ENCODE data around the gene CASTOR2. TPM values are rescaled to one million over a fixed set of nuclear protein-coding genes. Genes with fewer than 3 reads are reported as not detected.
A peak's percentile ranks its signal among the peaks of the same experiment; 100 is the strongest.

The CASTOR2 gene
- total RNA-seq, 4 donors from 2014 or later = 1.2 to 35.6 (median 11.3) TPM

DNA sequence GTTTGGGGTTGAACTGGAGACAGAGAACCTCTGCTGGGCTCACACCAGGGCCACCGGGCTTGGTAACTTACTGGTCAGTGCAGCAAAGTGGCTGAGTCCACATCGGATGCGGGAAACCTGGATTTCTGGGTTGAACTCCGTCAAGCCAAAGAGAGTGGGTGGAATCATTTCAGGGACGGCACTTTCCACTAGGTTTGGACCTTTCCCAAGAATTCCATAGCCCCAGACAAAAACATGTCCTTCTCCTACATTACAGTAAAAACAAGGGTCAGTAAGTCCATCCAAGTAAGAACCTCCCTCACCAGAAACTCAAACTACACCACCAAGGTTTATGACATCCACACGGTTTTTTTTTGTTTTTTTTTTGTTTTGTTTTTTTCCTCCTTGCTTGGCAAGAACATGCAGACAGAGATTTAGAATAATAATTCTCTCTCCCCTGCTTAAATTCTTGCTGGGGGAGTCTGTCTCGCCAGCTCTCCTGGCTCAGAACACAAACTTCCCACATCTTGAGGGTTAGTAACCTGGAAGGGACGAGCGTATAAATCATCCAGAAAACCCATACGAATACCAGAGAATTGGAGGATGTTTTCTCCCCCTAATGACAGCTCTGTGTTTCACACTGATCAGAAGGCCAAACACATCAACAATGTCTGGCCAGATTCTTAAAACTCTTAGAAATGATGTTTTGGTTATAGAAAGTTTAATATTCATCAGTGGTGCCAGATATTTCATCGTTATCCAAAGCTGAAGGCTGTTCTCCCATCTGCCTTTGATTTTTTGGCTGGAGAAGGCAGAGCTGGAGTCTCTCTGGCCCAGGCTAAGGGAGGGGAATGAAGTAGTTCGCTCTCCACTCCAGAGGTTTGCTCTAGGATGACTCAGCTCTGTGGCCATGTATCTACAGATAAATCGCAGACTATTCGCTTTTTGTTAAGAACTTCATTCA lies 91.6 kb downstream of the CASTOR2 start:
- H3K4me3 ChIP-seq = no peak overlapping the region
- H3K27ac ChIP-seq = peak overlapping the region; percentile 79 to 82
- DNase-seq = peak; percentile 56 to 82
- no peaks in the 10 kb centered on the region for H3K36me3 ChIP-seq
- no peak for TF ChIP-seq POLR2A (IDR thresholded peaks at IDR 0.05)
- TF ChIP-seq, protein P1, sequence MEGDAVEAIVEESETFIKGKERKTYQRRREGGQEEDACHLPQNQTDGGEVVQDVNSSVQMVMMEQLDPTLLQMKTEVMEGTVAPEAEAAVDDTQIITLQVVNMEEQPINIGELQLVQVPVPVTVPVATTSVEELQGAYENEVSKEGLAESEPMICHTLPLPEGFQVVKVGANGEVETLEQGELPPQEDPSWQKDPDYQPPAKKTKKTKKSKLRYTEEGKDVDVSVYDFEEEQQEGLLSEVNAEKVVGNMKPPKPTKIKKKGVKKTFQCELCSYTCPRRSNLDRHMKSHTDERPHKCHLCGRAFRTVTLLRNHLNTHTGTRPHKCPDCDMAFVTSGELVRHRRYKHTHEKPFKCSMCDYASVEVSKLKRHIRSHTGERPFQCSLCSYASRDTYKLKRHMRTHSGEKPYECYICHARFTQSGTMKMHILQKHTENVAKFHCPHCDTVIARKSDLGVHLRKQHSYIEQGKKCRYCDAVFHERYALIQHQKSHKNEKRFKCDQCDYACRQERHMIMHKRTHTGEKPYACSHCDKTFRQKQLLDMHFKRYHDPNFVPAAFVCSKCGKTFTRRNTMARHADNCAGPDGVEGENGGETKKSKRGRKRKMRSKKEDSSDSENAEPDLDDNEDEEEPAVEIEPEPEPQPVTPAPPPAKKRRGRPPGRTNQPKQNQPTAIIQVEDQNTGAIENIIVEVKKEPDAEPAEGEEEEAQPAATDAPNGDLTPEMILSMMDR (IDR thresholded peaks at IDR 0.05) = no peak
- peaks cover 12 to 15% of the 10 kb centered on the region in 2 donors for H3K4me1 ChIP-seq
- no peaks in the 10 kb centered on the region for H3K27me3 ChIP-seq
- H3K9me3 ChIP-seq = no peaks in the 10 kb centered on the region
- intact Hi-C loops (cut with DNase I; ENCODE audit: low total_unique reads) = no loop called here

DNA sequence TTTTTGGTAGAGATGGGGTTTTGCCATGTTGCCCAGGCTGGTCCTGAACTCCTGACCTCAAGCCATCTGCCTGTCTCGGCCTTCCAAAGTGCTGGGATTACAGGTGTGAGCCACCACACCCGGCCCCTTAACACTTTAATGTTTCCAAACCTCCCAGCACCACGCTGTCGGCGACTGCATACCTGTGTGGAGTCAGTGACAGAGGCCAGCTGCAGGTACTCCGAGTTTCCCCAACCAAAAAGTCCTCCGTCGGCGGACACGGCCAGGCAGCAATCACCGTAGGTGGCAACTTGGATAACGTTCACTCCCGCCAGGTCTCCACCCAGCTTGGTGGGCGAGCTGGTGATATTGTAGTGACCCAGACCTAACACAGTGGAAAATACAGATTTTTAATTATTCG lies 93.9 kb downstream of the CASTOR2 start:
- TF ChIP-seq, protein P1 (IDR thresholded peaks at IDR 0.05) = no peak
- TF ChIP-seq POLR2A (IDR thresholded peaks at IDR 0.05) = no peak
- Histone ChIP-seq H3K27ac (no peak overlapping the region), H3K36me3 (no peaks in the 10 kb centered on the region), H3K4me1 (peaks cover 12 to 15% of the 10 kb centered on the region in 2 donors), H3K4me3 (no peak overlapping the region), H3K9me3 (no peaks in the 10 kb centered on the region), H3K27me3 (no peaks in the 10 kb centered on the region)
- intact Hi-C loops (cut with DNase I; ENCODE audit: low total_unique reads) = no loop called here
- DNase-seq = no peak

DNA sequence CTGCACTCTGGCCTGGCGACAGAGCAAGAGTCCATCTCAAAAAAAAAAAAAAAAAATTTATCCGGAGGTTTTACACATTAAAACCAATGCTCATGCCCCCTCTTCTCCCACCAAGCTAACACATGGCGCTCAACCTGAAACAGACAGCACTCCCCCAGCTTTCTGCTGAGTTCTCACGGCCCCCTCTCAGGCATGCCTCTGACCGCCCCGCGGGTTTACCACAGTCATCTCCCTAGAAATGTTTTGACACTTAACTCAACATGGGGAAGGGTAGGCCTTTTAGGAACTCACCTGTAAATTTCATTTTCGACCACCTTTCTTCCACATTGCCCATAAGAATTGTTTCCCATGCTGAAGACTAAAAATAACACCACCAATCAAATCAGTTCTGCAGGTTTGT lies 99.8 kb downstream of the CASTOR2 start:
- TF ChIP-seq, protein P1 (IDR thresholded peaks at IDR 0.05) = no peak
- TF ChIP-seq POLR2A (IDR thresholded peaks at IDR 0.05) = no peak
- no peak for DNase-seq
- no peaks in the 10 kb centered on the region for H3K36me3 ChIP-seq
- H3K27ac ChIP-seq = no peak overlapping the region
- H3K4me1 ChIP-seq = no peaks in the 10 kb centered on the region
- no peaks in the 10 kb centered on the region for H3K27me3 ChIP-seq
- intact Hi-C loops (cut with DNase I; ENCODE audit: low total_unique reads) = no loop called here
- H3K4me3 ChIP-seq = no peak overlapping the region
- no peaks in the 10 kb centered on the region for H3K9me3 ChIP-seq

DNA sequence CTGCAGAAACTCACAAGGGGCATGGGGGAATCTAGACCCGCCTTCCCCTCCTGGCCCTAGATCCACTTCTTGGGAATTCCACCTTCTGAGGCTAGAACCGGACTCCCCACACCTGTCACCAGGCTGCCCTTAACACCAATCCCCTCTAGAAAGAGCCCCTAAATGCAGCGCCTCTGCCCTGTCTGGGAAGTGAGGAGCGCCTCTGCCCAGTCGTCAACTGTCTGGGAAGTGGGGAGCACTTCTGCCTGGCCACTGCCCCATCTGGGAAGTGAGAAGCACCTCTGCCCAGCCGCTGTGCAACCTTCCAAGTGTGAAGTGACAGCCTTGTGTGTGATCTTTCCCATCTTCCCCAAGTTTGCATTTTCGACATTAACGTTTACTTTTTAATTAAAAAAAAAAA lies 100.3 kb downstream of the CASTOR2 start:
- no peak for TF ChIP-seq POLR2A (IDR thresholded peaks at IDR 0.05)
- TF ChIP-seq, protein P1 (IDR thresholded peaks at IDR 0.05) = no peak
- Histone ChIP-seq H3K36me3 (no peaks in the 10 kb centered on the region), H3K4me1 (no peaks in the 10 kb centered on the region), H3K4me3 (no peak overlapping the region), H3K27ac (no peak overlapping the region), H3K27me3 (no peaks in the 10 kb centered on the region), H3K9me3 (no peaks in the 10 kb centered on the region)
- intact Hi-C loops (cut with DNase I; ENCODE audit: low total_unique reads) = no loop called here
- no peak for DNase-seq

DNA sequence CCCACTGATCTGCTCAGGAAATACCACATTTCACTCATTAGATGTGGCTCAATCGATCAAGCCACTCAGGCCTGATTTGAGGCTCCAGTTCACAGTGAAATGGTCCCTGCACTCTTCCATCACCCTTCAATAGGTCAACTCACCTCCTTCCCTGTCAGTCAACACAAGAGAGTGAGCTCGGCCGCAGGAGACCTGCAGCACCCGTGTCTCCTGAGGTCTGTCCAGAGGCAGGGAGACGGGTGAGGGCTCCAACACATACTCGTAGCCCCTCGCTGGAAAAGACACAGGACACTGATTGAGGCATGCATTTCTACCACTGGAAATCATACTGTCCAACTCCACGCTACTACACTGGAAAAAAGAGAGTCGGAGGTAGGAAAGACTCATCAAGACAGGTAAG lies 102.0 kb downstream of the CASTOR2 start:
- intact Hi-C loops (cut with DNase I; ENCODE audit: low total_unique reads) = no loop called here
- TF ChIP-seq POLR2A (IDR thresholded peaks at IDR 0.05) = no peak
- TF ChIP-seq, protein P1 (IDR thresholded peaks at IDR 0.05) = no peak
- Histone ChIP-seq H3K4me3 (no peak overlapping the region), H3K27ac (no peak overlapping the region), H3K4me1 (no peaks in the 10 kb centered on the region), H3K9me3 (no peaks in the 10 kb centered on the region), H3K36me3 (no peaks in the 10 kb centered on the region), H3K27me3 (no peaks in the 10 kb centered on the region)
- DNase-seq = no peak

Data from uterus (tissue), 4 donors.